Left ventricle myocardium inferior (tissue), 1 donor: ENCODE data around the gene SPTBN5. TPM values are rescaled to one million over a fixed set of nuclear protein-coding genes. Genes with fewer than 3 reads are reported as not detected.

Experiments
- DNase-seq: peaks from one replicate; pipeline ENCODE4 v3.0.0-alpha.2; 2020
- H3K27ac ChIP-seq: fragments of 200-600 bp; replicated peaks from 2 replicates; pipeline ENCODE4 v1.8.0; 2021
- H3K27me3 ChIP-seq: fragments of 200-600 bp; 2 replicates; pipeline ENCODE4 v1.8.0; 2021; ENCODE audit warnings: low read depth
- H3K36me3 ChIP-seq: fragments of 200-600 bp; 2 replicates; pipeline ENCODE4 v1.8.0; 2021
- H3K4me1 ChIP-seq: fragments of 200-600 bp; 2 replicates; pipeline ENCODE4 v1.8.0; 2021
- H3K4me3 ChIP-seq: fragments of 200-600 bp; 2 replicates; pipeline ENCODE4 v1.8.0; 2021; ENCODE audit warnings: mild to moderate bottlenecking, moderate library complexity
- H3K9me3 ChIP-seq: fragments of 200-600 bp; replicated peaks from 2 replicates; pipeline ENCODE4 v1.8.0; 2021
- intact Hi-C: fragments of 100-400 bp; cut with micrococcal nuclease; formaldehyde crosslinking; loops from one replicate; pipeline ENCODE4 v1.11.0; 2022
- total RNA-seq: library from RNA; stranded (reverse); fragmentation: NEBNext Ultra II Directional; extraction: Animal tissue kit (Norgen Biotek cat#: 25700); gene quantifications from one replicate; pipeline ENCODE4 v1.2.1, GENCODE V29; 2021
- TF ChIP-seq, protein P1 (sequence below): fragments of 200-600 bp; IDR thresholded peaks from 2 replicates; pipeline ENCODE4 v1.8.0; 2021; ENCODE audit warnings: antibody characterized with exemption, mild to moderate bottlenecking, borderline replicate concordance
- donor health status: DM: no; HTN: yes; CAD: no; lungs with severe emphysema.

SPTBN5 gene
- total RNA-seq, 1 donor from 2014 or later, result 2.7 TPM

DNA sequence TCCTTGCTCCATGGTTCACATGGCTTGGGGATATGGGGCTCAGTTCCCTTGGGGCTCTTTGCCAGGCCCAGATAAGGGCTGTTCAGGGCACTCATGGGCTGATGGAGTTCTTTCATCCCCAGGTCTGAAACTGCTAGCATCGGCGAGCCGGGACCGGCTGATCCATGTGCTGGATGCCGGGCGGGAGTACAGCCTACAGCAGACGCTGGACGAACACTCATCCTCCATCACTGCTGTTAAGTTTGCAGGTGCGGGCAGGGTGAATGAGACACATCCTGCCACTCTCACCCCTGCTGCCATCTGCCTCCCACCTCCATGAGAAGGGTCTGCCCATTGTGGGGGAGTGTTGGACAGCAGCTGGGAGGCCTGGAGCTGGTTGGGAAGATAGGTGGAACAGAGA, 77.1 kb downstream of the SPTBN5 start:
- DNase-seq, result no peak
- intact Hi-C loops, result no loop called here
- no peak overlapping the region for H3K27ac ChIP-seq
- no peaks in the 10 kb centered on the region for H3K4me1 ChIP-seq
- TF ChIP-seq, protein P1, sequence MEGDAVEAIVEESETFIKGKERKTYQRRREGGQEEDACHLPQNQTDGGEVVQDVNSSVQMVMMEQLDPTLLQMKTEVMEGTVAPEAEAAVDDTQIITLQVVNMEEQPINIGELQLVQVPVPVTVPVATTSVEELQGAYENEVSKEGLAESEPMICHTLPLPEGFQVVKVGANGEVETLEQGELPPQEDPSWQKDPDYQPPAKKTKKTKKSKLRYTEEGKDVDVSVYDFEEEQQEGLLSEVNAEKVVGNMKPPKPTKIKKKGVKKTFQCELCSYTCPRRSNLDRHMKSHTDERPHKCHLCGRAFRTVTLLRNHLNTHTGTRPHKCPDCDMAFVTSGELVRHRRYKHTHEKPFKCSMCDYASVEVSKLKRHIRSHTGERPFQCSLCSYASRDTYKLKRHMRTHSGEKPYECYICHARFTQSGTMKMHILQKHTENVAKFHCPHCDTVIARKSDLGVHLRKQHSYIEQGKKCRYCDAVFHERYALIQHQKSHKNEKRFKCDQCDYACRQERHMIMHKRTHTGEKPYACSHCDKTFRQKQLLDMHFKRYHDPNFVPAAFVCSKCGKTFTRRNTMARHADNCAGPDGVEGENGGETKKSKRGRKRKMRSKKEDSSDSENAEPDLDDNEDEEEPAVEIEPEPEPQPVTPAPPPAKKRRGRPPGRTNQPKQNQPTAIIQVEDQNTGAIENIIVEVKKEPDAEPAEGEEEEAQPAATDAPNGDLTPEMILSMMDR, result no peak
- peaks cover 93% of the 10 kb centered on the region for H3K36me3 ChIP-seq
- H3K4me3 ChIP-seq, result no peak overlapping the region
- no peaks in the 10 kb centered on the region for H3K27me3 ChIP-seq
- H3K9me3 ChIP-seq, result no peaks in the 10 kb centered on the region

DNA sequence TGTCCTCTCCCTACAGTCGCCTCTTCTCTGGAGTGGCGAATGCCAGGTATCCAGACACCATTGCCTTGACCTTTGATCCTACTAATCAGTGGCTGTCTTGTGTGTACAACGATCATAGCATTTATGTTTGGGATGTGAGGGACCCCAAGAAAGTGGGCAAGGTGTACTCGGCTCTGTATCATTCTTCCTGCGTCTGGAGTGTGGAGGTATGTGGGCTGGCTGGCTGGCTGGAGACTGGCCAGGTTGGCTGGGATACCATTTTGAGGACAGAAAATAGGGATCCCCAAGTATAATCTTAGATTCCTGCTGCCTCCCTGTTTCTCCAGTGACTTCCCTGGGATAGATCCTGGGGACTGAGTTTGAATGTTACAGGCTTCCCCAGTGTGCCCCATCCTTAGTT, 79.3 kb downstream of the SPTBN5 start:
- H3K36me3 ChIP-seq, result peaks cover 71% of the 10 kb centered on the region
- DNase-seq, result no peak
- H3K4me1 ChIP-seq, result peaks cover 4% of the 10 kb centered on the region
- TF ChIP-seq, protein P1, result no peak
- no peaks in the 10 kb centered on the region for H3K9me3 ChIP-seq
- no peaks in the 10 kb centered on the region for H3K27me3 ChIP-seq
- H3K4me3 ChIP-seq, result no peak overlapping the region
- intact Hi-C loops, result no loop called here
- no peak overlapping the region for H3K27ac ChIP-seq

DNA sequence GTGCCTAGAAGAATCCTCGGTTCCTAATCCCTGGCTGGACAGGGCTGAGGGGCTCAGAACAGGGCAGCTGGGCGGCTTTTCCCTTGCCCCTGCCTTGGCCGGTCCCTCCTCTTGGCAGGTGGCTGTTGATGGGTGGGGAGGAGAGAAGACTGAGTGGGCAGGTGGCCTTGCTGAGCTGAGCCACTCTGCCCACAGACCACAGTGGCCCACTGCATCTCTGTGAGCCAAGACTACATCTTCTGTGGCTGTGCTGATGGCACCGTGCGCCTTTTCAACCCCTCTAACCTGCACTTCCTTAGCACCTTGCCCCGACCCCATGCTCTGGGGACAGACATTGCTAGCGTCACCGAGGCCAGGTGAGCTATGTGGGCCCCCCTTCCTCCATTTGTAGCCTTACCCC, 80.4 kb downstream of the SPTBN5 start:
- intact Hi-C loops, result no loop called here
- TF ChIP-seq, protein P1, result no peak
- Histone ChIP-seq H3K27me3 (no peaks in the 10 kb centered on the region), H3K27ac (no peak overlapping the region), H3K36me3 (peaks cover 61% of the 10 kb centered on the region), H3K4me1 (peaks cover 4% of the 10 kb centered on the region), H3K4me3 (no peak overlapping the region), H3K9me3 (no peaks in the 10 kb centered on the region)
- no peak for DNase-seq

DNA sequence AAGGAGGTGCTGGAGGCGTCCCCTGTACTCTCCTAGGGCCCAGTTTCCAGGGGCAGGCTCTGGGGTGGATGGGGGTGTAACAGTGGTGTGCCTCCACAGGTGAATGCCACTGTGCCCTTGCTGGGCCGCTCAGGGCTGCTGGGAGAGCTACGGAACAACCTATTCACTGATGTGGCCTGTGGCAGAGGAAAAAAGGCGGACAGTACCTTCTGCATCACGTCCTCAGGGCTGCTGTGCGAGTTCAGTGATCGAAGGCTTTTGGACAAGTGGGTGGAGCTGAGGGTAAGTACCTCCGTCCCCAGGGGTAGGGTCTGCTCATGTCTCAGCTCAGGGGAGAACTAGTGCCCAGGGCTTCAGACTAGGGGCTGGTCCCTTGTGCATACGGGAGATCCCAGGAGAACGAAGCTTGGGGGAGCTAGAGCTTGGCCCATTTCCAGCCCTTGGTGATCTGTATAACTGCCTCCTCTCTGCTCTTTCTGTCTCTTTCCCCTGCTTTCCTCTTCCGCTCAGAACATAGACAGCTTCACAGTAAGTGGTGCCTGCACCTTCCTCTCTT, 81.0 kb downstream of the SPTBN5 start:
- H3K36me3 ChIP-seq, result peaks cover 56% of the 10 kb centered on the region
- DNase-seq, result no peak
- intact Hi-C loops, result no loop called here

DNA sequence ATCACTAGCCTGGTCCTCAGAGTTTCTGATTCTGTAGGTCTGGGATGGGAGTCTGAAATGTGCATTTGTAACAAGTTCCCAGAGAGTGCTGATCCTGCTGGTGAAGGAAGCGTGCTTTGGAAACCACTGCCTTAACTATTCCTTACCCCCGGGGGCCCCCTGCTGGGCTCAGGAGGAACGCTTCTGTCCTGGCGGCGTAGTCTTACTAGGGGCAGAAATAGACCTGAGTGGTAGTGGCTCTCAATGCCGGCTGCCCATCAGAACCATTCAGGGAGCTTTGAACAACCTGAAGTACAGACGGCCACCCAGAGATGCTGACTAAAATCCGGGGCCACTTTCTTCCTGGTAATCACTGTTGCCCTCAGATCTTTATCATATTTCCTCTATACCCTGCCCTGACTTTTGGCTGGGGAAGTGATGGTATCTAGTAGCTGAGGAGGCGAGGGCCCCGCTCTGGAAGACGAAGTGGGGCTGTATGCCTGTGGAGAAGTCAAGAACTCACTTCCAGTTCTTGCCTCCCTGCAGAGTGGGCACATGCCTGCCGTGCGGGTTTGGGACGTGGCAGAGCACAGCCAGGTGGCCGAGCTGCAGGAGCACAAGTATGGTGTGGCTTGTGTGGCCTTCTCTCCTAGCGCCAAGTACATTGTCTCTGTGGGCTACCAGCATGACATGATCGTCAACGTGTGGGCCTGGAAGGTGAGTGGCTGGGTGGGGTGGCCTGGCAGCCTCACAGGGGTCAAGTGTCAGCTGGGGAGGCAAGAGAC, 82.2 kb downstream of the SPTBN5 start:
- TF ChIP-seq, protein P1, result peak; percentile 94
- Histone ChIP-seq H3K9me3 (no peaks in the 10 kb centered on the region), H3K27me3 (no peaks in the 10 kb centered on the region), H3K4me3 (no peak overlapping the region), H3K27ac (no peak overlapping the region), H3K36me3 (peaks cover 44% of the 10 kb centered on the region), H3K4me1 (peaks cover 7% of the 10 kb centered on the region)
- intact Hi-C loops, result loop anchor here (2.0 kb wide), 1 partner anchor 39 kb away; no protein-coding TSS in a partner anchor
- DNase-seq, result peak; percentile 84

More for the DNA sequence above, 81.0 kb downstream of the SPTBN5 start:
- Histone ChIP-seq H3K27ac (no peak overlapping the region), H3K4me3 (no peak overlapping the region), H3K27me3 (no peaks in the 10 kb centered on the region), H3K9me3 (no peaks in the 10 kb centered on the region), H3K4me1 (peaks cover 4% of the 10 kb centered on the region)
- TF ChIP-seq, protein P1, result no peak
